ENCODE results near the gene SLC44A1.

SLC44A1 gene

DNA sequence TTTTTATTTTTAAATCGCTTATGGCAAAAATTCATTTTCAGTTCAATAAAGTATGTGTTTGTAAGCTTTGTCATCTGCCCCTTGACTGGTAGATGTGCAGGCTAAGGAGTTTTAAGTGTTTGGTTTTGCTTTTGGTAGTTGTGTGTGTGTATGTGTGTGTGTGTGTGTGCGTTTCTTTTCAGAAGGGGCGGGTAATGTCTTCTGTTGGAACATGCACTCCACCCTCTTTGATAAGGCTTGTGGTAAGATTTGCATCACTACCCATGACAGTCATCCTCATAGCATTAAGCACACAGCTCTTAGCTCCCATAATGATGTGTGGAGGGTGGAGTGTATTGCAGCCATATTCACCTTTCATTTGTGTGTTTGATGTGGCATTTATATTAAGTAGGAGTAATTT lies 111.3 kb downstream of the SLC44A1 start:
- no peak for ATAC-seq

DNA sequence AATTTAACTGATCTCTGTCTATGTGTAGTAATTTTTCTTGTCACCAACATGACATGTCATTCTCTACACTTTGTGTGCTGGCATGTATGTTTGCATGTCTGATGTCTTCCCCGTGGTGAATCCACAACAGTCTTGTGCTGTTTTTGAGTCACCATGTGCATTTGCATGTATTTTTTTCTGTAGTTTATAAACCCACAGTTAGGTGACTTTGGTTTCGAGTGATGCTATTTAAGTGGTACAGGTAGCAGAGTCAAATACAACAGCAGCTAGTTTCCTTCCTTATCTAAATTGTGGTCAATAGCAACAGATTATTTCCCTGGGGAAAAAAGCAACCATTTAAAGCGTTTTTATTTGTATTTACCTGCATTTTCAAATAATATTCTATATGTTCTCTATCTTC lies 113.5 kb downstream of the SLC44A1 start:
- TF ChIP-seq, protein P1, sequence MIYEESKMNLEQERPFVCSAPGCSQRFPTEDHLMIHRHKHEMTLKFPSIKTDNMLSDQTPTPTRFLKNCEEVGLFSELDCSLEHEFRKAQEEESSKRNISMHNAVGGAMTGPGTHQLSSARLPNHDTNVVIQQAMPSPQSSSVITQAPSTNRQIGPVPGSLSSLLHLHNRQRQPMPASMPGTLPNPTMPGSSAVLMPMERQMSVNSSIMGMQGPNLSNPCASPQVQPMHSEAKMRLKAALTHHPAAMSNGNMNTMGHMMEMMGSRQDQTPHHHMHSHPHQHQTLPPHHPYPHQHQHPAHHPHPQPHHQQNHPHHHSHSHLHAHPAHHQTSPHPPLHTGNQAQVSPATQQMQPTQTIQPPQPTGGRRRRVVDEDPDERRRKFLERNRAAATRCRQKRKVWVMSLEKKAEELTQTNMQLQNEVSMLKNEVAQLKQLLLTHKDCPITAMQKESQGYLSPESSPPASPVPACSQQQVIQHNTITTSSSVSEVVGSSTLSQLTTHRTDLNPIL (CRISPR knock-in tag; IDR thresholded peaks at IDR 0.05; ENCODE audit: low read depth), result no peak
- TF ChIP-seq ZC3H10 (CRISPR knock-in tag; IDR thresholded peaks at IDR 0.05), result no peak
- TF ChIP-seq, protein P2, sequence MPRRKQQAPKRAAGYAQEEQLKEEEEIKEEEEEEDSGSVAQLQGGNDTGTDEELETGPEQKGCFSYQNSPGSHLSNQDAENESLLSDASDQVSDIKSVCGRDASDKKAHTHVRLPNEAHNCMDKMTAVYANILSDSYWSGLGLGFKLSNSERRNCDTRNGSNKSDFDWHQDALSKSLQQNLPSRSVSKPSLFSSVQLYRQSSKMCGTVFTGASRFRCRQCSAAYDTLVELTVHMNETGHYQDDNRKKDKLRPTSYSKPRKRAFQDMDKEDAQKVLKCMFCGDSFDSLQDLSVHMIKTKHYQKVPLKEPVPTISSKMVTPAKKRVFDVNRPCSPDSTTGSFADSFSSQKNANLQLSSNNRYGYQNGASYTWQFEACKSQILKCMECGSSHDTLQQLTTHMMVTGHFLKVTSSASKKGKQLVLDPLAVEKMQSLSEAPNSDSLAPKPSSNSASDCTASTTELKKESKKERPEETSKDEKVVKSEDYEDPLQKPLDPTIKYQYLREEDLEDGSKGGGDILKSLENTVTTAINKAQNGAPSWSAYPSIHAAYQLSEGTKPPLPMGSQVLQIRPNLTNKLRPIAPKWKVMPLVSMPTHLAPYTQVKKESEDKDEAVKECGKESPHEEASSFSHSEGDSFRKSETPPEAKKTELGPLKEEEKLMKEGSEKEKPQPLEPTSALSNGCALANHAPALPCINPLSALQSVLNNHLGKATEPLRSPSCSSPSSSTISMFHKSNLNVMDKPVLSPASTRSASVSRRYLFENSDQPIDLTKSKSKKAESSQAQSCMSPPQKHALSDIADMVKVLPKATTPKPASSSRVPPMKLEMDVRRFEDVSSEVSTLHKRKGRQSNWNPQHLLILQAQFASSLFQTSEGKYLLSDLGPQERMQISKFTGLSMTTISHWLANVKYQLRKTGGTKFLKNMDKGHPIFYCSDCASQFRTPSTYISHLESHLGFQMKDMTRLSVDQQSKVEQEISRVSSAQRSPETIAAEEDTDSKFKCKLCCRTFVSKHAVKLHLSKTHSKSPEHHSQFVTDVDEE (CRISPR knock-in tag; IDR thresholded peaks at IDR 0.05), result no peak
- TF ChIP-seq ZNF8 (CRISPR knock-in tag; IDR thresholded peaks at IDR 0.05), result no peak
- no peak for TF ChIP-seq PPARA (CRISPR knock-in tag; IDR thresholded peaks at IDR 0.05; ENCODE audit: borderline replicate concordance)
- no peak for TF ChIP-seq ARNTL (CRISPR knock-in tag; IDR thresholded peaks at IDR 0.05; ENCODE audit: borderline replicate concordance, low read depth)
- TF ChIP-seq ISL1 (CRISPR knock-in tag; IDR thresholded peaks at IDR 0.05), result no peak
- no peak for TF ChIP-seq TOX (CRISPR knock-in tag; IDR thresholded peaks at IDR 0.05; ENCODE audit: borderline replicate concordance)
- TF ChIP-seq ZFP30 (CRISPR knock-in tag; IDR thresholded peaks at IDR 0.05), result no peak
- no peak for TF ChIP-seq SNAI2 (CRISPR knock-in tag; IDR thresholded peaks at IDR 0.05)
- TF ChIP-seq ZNF70 (CRISPR knock-in tag; IDR thresholded peaks at IDR 0.05), result no peak
- TF ChIP-seq CSDC2 (CRISPR knock-in tag; IDR thresholded peaks at IDR 0.05), result no peak

More for the DNA sequence above, 111.3 kb downstream of the SLC44A1 start:
- no peak for TF ChIP-seq TCF4 (CRISPR knock-in tag; IDR thresholded peaks at IDR 0.05; ENCODE audit: borderline replicate concordance)
- TF ChIP-seq, protein P1 (CRISPR knock-in tag; IDR thresholded peaks at IDR 0.05; ENCODE audit: low read depth), result no peak

DNA sequence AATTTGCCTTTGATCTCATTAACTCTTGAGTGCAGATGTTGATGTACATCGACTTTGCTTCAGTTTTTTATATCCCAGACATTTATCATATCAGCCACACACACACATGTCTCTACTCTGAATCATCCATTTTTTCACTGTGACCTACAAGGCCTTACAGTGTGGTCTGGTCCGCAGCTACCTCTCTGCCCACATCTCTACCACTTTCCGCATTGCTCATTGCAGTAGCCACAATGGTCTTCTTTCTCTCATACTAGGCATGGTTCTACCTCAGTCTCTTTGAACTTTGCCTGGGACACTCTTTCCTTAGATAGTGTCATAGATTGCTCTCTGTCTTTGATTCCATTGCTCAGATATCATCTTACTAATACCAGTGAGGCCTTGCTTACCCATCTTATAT lies 115.4 kb downstream of the SLC44A1 start:
- TF ChIP-seq RARB (CRISPR knock-in tag; IDR thresholded peaks at IDR 0.05), result no peak
- no peak for TF ChIP-seq BACH2 (CRISPR knock-in tag; IDR thresholded peaks at IDR 0.05; ENCODE audit: borderline replicate concordance)
- TF ChIP-seq, protein P1 (CRISPR knock-in tag; IDR thresholded peaks at IDR 0.05; ENCODE audit: low read depth), result no peak
- 0 out of 2 replicates have a peak, but pooled peaks have one; percentile 20 for TF ChIP-seq ISL1 (CRISPR knock-in tag; IDR thresholded peaks at IDR 0.05)
- peak; percentile 38; the same call in 2 of the 3 replicates for ATAC-seq

More for the DNA sequence above, 113.5 kb downstream of the SLC44A1 start:
- ATAC-seq, result no peak

DNA sequence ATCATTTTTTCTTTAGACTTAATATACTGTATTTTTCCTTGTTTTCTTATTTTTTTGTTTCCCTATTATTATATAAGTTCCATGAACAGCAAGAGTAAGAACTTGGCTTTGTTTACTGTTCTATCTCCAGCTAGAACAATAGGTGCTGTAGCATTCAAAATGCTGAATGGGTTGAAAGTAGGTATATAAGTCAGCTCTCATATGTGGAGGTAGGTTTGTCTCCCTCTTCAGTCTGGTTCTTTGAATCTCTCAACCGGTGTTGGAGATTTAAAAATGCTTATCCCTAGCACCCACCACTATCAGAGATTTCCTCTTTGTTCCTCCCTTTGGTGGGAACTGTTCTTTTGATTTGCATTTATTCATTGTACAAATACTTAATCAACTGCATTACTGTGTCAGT lies 115.9 kb downstream of the SLC44A1 start:
- TF ChIP-seq ZNF70 (CRISPR knock-in tag; IDR thresholded peaks at IDR 0.05), result no peak
- no peak for TF ChIP-seq ZC3H10 (CRISPR knock-in tag; IDR thresholded peaks at IDR 0.05)
- TF ChIP-seq PPARA (CRISPR knock-in tag; IDR thresholded peaks at IDR 0.05; ENCODE audit: borderline replicate concordance), result no peak
- TF ChIP-seq, protein P3, sequence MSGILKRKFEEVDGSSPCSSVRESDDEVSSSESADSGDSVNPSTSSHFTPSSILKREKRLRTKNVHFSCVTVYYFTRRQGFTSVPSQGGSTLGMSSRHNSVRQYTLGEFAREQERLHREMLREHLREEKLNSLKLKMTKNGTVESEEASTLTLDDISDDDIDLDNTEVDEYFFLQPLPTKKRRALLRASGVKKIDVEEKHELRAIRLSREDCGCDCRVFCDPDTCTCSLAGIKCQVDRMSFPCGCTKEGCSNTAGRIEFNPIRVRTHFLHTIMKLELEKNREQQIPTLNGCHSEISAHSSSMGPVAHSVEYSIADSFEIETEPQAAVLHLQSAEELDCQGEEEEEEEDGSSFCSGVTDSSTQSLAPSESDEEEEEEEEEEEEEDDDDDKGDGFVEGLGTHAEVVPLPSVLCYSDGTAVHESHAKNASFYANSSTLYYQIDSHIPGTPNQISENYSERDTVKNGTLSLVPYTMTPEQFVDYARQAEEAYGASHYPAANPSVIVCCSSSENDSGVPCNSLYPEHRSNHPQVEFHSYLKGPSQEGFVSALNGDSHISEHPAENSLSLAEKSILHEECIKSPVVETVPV (CRISPR knock-in tag; IDR thresholded peaks at IDR 0.05), result no peak
- TF ChIP-seq, protein P4, sequence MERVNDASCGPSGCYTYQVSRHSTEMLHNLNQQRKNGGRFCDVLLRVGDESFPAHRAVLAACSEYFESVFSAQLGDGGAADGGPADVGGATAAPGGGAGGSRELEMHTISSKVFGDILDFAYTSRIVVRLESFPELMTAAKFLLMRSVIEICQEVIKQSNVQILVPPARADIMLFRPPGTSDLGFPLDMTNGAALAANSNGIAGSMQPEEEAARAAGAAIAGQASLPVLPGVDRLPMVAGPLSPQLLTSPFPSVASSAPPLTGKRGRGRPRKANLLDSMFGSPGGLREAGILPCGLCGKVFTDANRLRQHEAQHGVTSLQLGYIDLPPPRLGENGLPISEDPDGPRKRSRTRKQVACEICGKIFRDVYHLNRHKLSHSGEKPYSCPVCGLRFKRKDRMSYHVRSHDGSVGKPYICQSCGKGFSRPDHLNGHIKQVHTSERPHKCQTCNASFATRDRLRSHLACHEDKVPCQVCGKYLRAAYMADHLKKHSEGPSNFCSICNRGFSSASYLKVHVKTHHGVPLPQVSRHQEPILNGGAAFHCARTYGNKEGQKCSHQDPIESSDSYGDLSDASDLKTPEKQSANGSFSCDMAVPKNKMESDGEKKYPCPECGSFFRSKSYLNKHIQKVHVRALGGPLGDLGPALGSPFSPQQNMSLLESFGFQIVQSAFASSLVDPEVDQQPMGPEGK (CRISPR knock-in tag; IDR thresholded peaks at IDR 0.05; ENCODE audit: borderline replicate concordance), result no peak
- ATAC-seq, result no peak

All from SK-N-SH treated with all-trans-retinoic acid at 6 μM for 48 hours (cell line).